HepG2 (cell line): ENCODE results near the gene PCYT2. TPM values are rescaled to one million over a fixed set of nuclear protein-coding genes. Genes with fewer than 3 reads are reported as not detected.

ENCODE experiments used
- ARNT2 ChIP-seq: sonication (generic); formaldehyde crosslinking; IDR thresholded peaks from 2 replicates; pipeline ENCODE4 v1.8.0; 2022; ENCODE audit warnings: mild to moderate bottlenecking, low read depth, missing genetic modification reagents, moderate library complexity
- ATAD3A ChIP-seq: sonication (generic); formaldehyde crosslinking; IDR thresholded peaks from 2 replicates; pipeline ENCODE4 v1.4.0; 2020; ENCODE audit warnings: missing genetic modification reagents
- CEBPB ChIP-seq: IDR thresholded peaks from 2 replicates; pipeline ENCODE4 v1.6.1; 2011; ENCODE audit warnings: low read depth, low read length, improper control_type of control experiment, borderline replicate concordance
- EED ChIP-seq: sonication (generic); formaldehyde crosslinking; IDR thresholded peaks from 2 replicates; pipeline ENCODE4 v1.5.0; 2020; ENCODE audit warnings: mild to moderate bottlenecking, missing genetic modification reagents
- KLF13 ChIP-seq: sonication (generic); formaldehyde crosslinking; IDR thresholded peaks from 2 replicates; pipeline ENCODE4 v1.4.0; 2020; ENCODE audit warnings: mild to moderate bottlenecking, missing genetic modification reagents
- MBD4 ChIP-seq: IDR thresholded peaks from 2 replicates; pipeline ENCODE4 v1.6.1; 2012; ENCODE audit warnings: low read length, inconsistent platforms, borderline replicate concordance
- MLX ChIP-seq: IDR thresholded peaks from 2 replicates; pipeline ENCODE4 v1.6.1; 2016
- MXD3 ChIP-seq: IDR thresholded peaks from 2 replicates; pipeline ENCODE4 v1.6.1; 2016; ENCODE audit warnings: mild to moderate bottlenecking, missing biosample characterization, missing genetic modification reagents
- NFE2L1 ChIP-seq: sonication (generic); formaldehyde crosslinking; IDR thresholded peaks from 2 replicates; pipeline ENCODE4 v1.4.0; 2020; ENCODE audit warnings: missing genetic modification reagents, mild to moderate bottlenecking, borderline replicate concordance
- RELA ChIP-seq: sonication (generic); formaldehyde crosslinking; IDR thresholded peaks from 2 replicates; pipeline ENCODE4 v1.4.0; 2020; ENCODE audit warnings: missing genetic modification reagents
- SAFB2 ChIP-seq: sonication (generic); formaldehyde crosslinking; IDR thresholded peaks from 2 replicates; pipeline ENCODE4 v1.5.1; 2020; ENCODE audit warnings: missing genetic modification reagents, low read depth, mild to moderate bottlenecking, borderline replicate concordance
- SIX4 ChIP-seq: sonication (generic); formaldehyde crosslinking; IDR thresholded peaks from 2 replicates; pipeline ENCODE4 v1.4.0; 2020; ENCODE audit warnings: missing genetic modification reagents
- SMARCC2 ChIP-seq: fragments of 450-650 bp; IDR thresholded peaks from 2 replicates; pipeline ENCODE4 v1.6.1; 2017; ENCODE audit warnings: antibody characterized with exemption, mild to moderate bottlenecking
- SMC3 ChIP-seq: IDR thresholded peaks from 2 replicates; pipeline ENCODE4 v1.6.1; 2011; ENCODE audit warnings: low read length, improper control_type of control experiment
- SYNCRIP ChIP-seq: fragments of 200-400 bp; formaldehyde crosslinking; IDR thresholded peaks from 2 replicates; pipeline ENCODE4 v1.6.1; 2018; ENCODE audit warnings: mild to moderate bottlenecking, low read depth, low read length; ENCODE audit not compliant: insufficient read depth
- TBX2 ChIP-seq: sonication (generic); formaldehyde crosslinking; IDR thresholded peaks from 2 replicates; pipeline ENCODE4 v1.5.0; 2020; ENCODE audit warnings: missing genetic modification reagents, mild to moderate bottlenecking, borderline replicate concordance
- TMF1 ChIP-seq: sonication (generic); formaldehyde crosslinking; IDR thresholded peaks from 2 replicates; pipeline ENCODE4 v1.8.1; 2022; ENCODE audit warnings: low read depth, missing genetic modification reagents
- ZFP36L1 ChIP-seq: sonication (generic); formaldehyde crosslinking; IDR thresholded peaks from 2 replicates; pipeline ENCODE4 v1.8.0; 2022; ENCODE audit warnings: mild to moderate bottlenecking, missing genetic modification reagents, moderate library complexity
- ZGPAT ChIP-seq: IDR thresholded peaks from 2 replicates; pipeline ENCODE4 v1.6.1; 2016; ENCODE audit warnings: mild to moderate bottlenecking
- ZNF619 ChIP-seq: sonication (generic); formaldehyde crosslinking; IDR thresholded peaks from 2 replicates; pipeline ENCODE4 v1.4.0; 2020; ENCODE audit warnings: mild to moderate bottlenecking, missing genetic modification reagents
- ZNF672 ChIP-seq: sonication (generic); formaldehyde crosslinking; IDR thresholded peaks from 2 replicates; pipeline ENCODE4 v1.8.1; 2022; ENCODE audit warnings: missing genetic modification reagents
- ZNF703 ChIP-seq: sonication (generic); formaldehyde crosslinking; IDR thresholded peaks from 2 replicates; pipeline ENCODE4 v1.5.1; 2020; ENCODE audit warnings: missing genetic modification reagents, mild to moderate bottlenecking, moderate library complexity, borderline replicate concordance
- ZNF710 ChIP-seq: sonication (generic); formaldehyde crosslinking; IDR thresholded peaks from 2 replicates; pipeline ENCODE4 v1.5.0; 2020; ENCODE audit warnings: mild to moderate bottlenecking, missing genetic modification reagents, borderline replicate concordance
- ZNF713 ChIP-seq: sonication (generic); formaldehyde crosslinking; IDR thresholded peaks from 2 replicates; pipeline ENCODE4 v1.4.0; 2020; ENCODE audit warnings: mild to moderate bottlenecking, missing genetic modification reagents
- ZNF790 ChIP-seq: sonication (generic); formaldehyde crosslinking; IDR thresholded peaks from 2 replicates; pipeline ENCODE4 v1.8.0; 2022; ENCODE audit warnings: missing genetic modification reagents, mild to moderate bottlenecking, borderline replicate concordance
- ZSCAN31 ChIP-seq: sonication (generic); formaldehyde crosslinking; IDR thresholded peaks from 2 replicates; pipeline ENCODE4 v1.5.0; 2020; ENCODE audit warnings: low read depth, mild to moderate bottlenecking, missing genetic modification reagents
- polyA plus RNA-seq, 8 experiments: library from polyadenylated mRNA; depleted of rRNA in 3 of 8; stranded (reverse) in 7 of 8; unstranded in 1 of 8; fragments of >200 nt; fragmentation: Illumina TruSeq in 4 of 8; extraction: Trizol in 4 of 8; gene quantifications; 2 replicates each; pipeline versions ENCODE4 v1.2.1 to v1.2.3, GENCODE V29; 2011 to 2016; ENCODE audit warnings: low read depth in 4 of 8, missing spikeins in 1 of 8, mixed read lengths in 1 of 8; ENCODE audit not compliant: insufficient read depth in 1 of 8
- total RNA-seq, 5 experiments: library from RNA; depleted of rRNA; stranded (reverse); fragments of >200 nt; fragmentation: Illumina TruSeq; extraction: Trizol; gene quantifications; 2 replicates each; pipeline ENCODE4 v1.2.3, GENCODE V29; 2016; ENCODE audit warnings: low read depth in 1 of 5

PCYT2 gene
- total and polyA plus RNA-seq, 2 of the 13 experiments (the other 11 are each of a cell fraction or from before 2014, with no cell fraction given), result 147 to 297 TPM

GRCh38 chr17:81860756-81861568 lies 50.2 kb downstream of the PCYT2 start (continued):
- TF ChIP-seq EED (CRISPR knock-in tag) (peak; percentile 80; the same call in 1 of the 2 replicates), ZNF672 (no peak), ZSCAN31 (CRISPR knock-in tag) (peak; percentile 46; the same call in 1 of the 2 replicates), ZNF710 (CRISPR knock-in tag) (peak; percentile 95; the same call in 1 of the 2 replicates), ZNF790 (CRISPR knock-in tag) (no peak), MBD4 (no peak), SYNCRIP (no peak), CEBPB (peak; percentile 99), ZGPAT (CRISPR knock-in tag) (peak; percentile 92), TMF1 (peak; percentile 2; the same call in 1 of the 2 replicates), MLX (CRISPR knock-in tag) (peak; percentile 68), ZNF619 (CRISPR knock-in tag) (no peak), TBX2 (peak; percentile 82), ZFP36L1 (CRISPR knock-in tag) (peak; percentile 96; the same call in 1 of the 2 replicates), SIX4 (CRISPR knock-in tag) (peak; percentile 57; the same call in 1 of the 2 replicates), ZNF713 (CRISPR knock-in tag) (peak; percentile 64; the same call in 1 of the 2 replicates), MXD3 (CRISPR knock-in tag) (peak; percentile 94), SAFB2 (CRISPR knock-in tag) (0 out of 2 replicates have a peak, but pooled peaks have one; percentile 6), SMC3 (no peak), ARNT2 (CRISPR knock-in tag) (peak; percentile 97; the same call in 1 of the 2 replicates), KLF13 (CRISPR knock-in tag) (peak; percentile 65), ATAD3A (CRISPR knock-in tag) (no peak), NFE2L1 (CRISPR knock-in tag) (0 out of 2 replicates have a peak, but pooled peaks have one; percentile 63), SMARCC2 (no peak), ZNF703 (CRISPR knock-in tag) (peak; percentile 84; the same call in 1 of the 2 replicates), RELA (CRISPR knock-in tag) (peak; percentile 47; the same call in 1 of the 2 replicates)
